GM12878 (cell line): Measurements from ENCODE around the gene AMPD2. TPM values are rescaled to one million over a fixed set of nuclear protein-coding genes. Genes with fewer than 3 reads are reported as not detected.

Experiments
- ATAC-seq: fragments of 200-7000 bp; cut with Tn5 transposase; 3 replicates; pipeline ENCODE4 v1.9.1; 2020; ENCODE audit warnings: mild to moderate bottlenecking, moderate library complexity
- BruUV-seq: library from RNA; stranded (reverse); fragments of 400-500 nt; replicated peaks from 2 replicates; lab custom pipeline; 2021; lab: Mats Ljungman, UMichigan
- CTCF ChIA-PET: fragments of 300-600 bp; sonication (Branson Sonifier 250); formaldehyde crosslinking; extraction: SDS; loops from one replicate; lab custom pipeline; 2021; ENCODE audit warnings: inconsistent platforms; lab: Yijun Ruan, JAX
- POLR2A ChIA-PET: fragments of 350-600 bp; formaldehyde crosslinking; extraction: SDS; loops from one replicate; lab custom pipeline; 2021; ENCODE audit warnings: inconsistent platforms; lab: Charles Lee
- RAD21 ChIA-PET: fragments of 300-600 bp; sonication (Branson Sonifier 250); formaldehyde crosslinking; loops from one replicate; lab custom pipeline; 2023; ENCODE audit warnings: antibody characterized with exemption; ENCODE audit not compliant: unreplicated experiment; lab: Charles Lee
- SMC1A ChIA-PET: fragments of 300-600 bp; sonication (Branson Sonifier 250); formaldehyde crosslinking; loops from one replicate; lab custom pipeline; 2023; ENCODE audit not compliant: unreplicated experiment, uncharacterized antibody; lab: Charles Lee
- DNase-seq: peaks from one replicate; pipeline ENCODE4 v3.0.0-alpha.2; 2011; ENCODE audit warnings: low read depth, low spot score
- FAIRE-seq: peaks from 3 replicates; lab custom pipeline; 2011; peaks lifted over from hg19 to GRCh38; lab: Jason Lieb, UNC
- H2AFZ ChIP-seq: 2 replicates; pipeline ENCODE4 v1.6.0; 2011; ENCODE audit warnings: low read depth, low read length, control low read depth; ENCODE audit not compliant: control insufficient read depth
- H3K27ac ChIP-seq: 2 replicates; pipeline ENCODE4 v1.5.1; 2011; ENCODE audit warnings: control low read depth; ENCODE audit not compliant: control insufficient read depth, insufficient read depth
- H3K27me3 ChIP-seq, 2 experiments: replicated peaks in 1 of 2; 2 replicates each; pipeline versions ENCODE4 v1.6.0 to v1.6.1; 2011; ENCODE audit warnings: low read length in 1 of 2; ENCODE audit not compliant: control insufficient read depth in 2 of 2, insufficient read depth in 2 of 2
- H3K36me3 ChIP-seq, 2 experiments: 2 replicates each; pipeline ENCODE4 v1.5.1; 2011; ENCODE audit warnings: low read length in 1 of 2; ENCODE audit not compliant: control insufficient read depth in 2 of 2, insufficient read depth in 2 of 2
- H3K4me1 ChIP-seq: 2 replicates; pipeline ENCODE4 v1.6.1; 2011; ENCODE audit warnings: mild to moderate bottlenecking, low read length, moderate library complexity, mixed read lengths; ENCODE audit not compliant: control insufficient read depth, insufficient read depth
- H3K4me2 ChIP-seq: 2 replicates; pipeline ENCODE4 v1.6.0; 2011; ENCODE audit warnings: control low read depth; ENCODE audit not compliant: control insufficient read depth, insufficient read depth
- H3K4me3 ChIP-seq: fragments of 200-600 bp; sonication (generic); 2 replicates; pipeline ENCODE4 v1.5.1; 2016
- H3K79me2 ChIP-seq: 2 replicates; pipeline ENCODE4 v1.6.0; 2011; ENCODE audit warnings: low read length; ENCODE audit not compliant: control insufficient read depth, insufficient read depth
- H3K9ac ChIP-seq: 2 replicates; pipeline ENCODE4 v1.8.0; 2011; ENCODE audit warnings: low read length, control low read depth, mixed read lengths; ENCODE audit not compliant: control insufficient read depth, insufficient read depth
- H3K9me3 ChIP-seq: replicated peaks from 3 replicates; pipeline ENCODE4 v1.5.1; 2011; ENCODE audit warnings: mild to moderate bottlenecking, low read length; ENCODE audit not compliant: control insufficient read depth, insufficient read depth
- H4K20me1 ChIP-seq: 2 replicates; pipeline ENCODE4 v1.6.0; 2011; ENCODE audit not compliant: control insufficient read depth, insufficient read depth
- BHLHE40 ChIP-seq, 2 experiments: fragments of 450-650 bp in 1 of 2; IDR thresholded peaks; 2 replicates each; pipeline ENCODE4 v1.6.1; 2011 to 2017; ENCODE audit warnings: low read depth in 2 of 2, borderline replicate concordance in 1 of 2, improper control_type of control experiment in 1 of 2, low read length in 1 of 2, mild to moderate bottlenecking in 1 of 2
- CBFB ChIP-seq: IDR thresholded peaks from 2 replicates; pipeline ENCODE4 v1.6.1; 2016; ENCODE audit warnings: antibody characterized with exemption, low read depth
- FOXM1 ChIP-seq: IDR thresholded peaks from 2 replicates; pipeline ENCODE4 v1.6.1; 2012; ENCODE audit warnings: low read depth, mild to moderate bottlenecking, inconsistent platforms, low read length, moderate library complexity
- IRF4 ChIP-seq: IDR thresholded peaks from 2 replicates; pipeline ENCODE4 v1.6.1; 2011; ENCODE audit warnings: low read depth, low read length
- NR2C2 ChIP-seq: IDR thresholded peaks from 2 replicates; pipeline ENCODE4 v1.6.1; 2011; ENCODE audit warnings: borderline replicate concordance, low read depth; ENCODE audit not compliant: control insufficient read depth, insufficient read length
- PRDM15 ChIP-seq: fragments of 450-650 bp; formaldehyde crosslinking; IDR thresholded peaks from 2 replicates; pipeline ENCODE4 v1.4.0; 2020; ENCODE audit warnings: mild to moderate bottlenecking, moderate library complexity
- RAD51 ChIP-seq: fragments of 450-650 bp; IDR thresholded peaks from 2 replicates; pipeline ENCODE4 v1.6.1; 2016; ENCODE audit warnings: moderate library complexity, mild to moderate bottlenecking, inconsistent platforms
- RELB ChIP-seq: fragments of 450-650 bp; IDR thresholded peaks from 2 replicates; pipeline ENCODE4 v1.6.1; 2017; ENCODE audit warnings: low read depth, mild to moderate bottlenecking, moderate library complexity
- SPI1 ChIP-seq: IDR thresholded peaks from 2 replicates; pipeline ENCODE4 v1.6.1; 2011; ENCODE audit warnings: low read depth, mild to moderate bottlenecking, low read length, moderate library complexity, borderline replicate concordance; ENCODE audit not compliant: insufficient read depth
- SREBF2 ChIP-seq: IDR thresholded peaks from 2 replicates; pipeline ENCODE4 v1.6.1; 2012; ENCODE audit warnings: mild to moderate bottlenecking, low read length
- STAT3 ChIP-seq: IDR thresholded peaks from 2 replicates; pipeline ENCODE4 v1.6.1; 2011; ENCODE audit warnings: low read depth, low read length, improper control_type of control experiment
- TARDBP ChIP-seq: IDR thresholded peaks from 2 replicates; pipeline ENCODE4 v1.6.1; 2016; ENCODE audit warnings: borderline replicate concordance
- ZBED1 ChIP-seq: IDR thresholded peaks from 2 replicates; pipeline ENCODE4 v1.6.1; 2016; ENCODE audit warnings: borderline replicate concordance
- WGBS: methylation state at CpG from one replicate; pipeline ENCODE4 v1.1.6; 2016; ENCODE audit warnings: low lambda C conversion rate; ENCODE audit not compliant: insufficient replicate concordance, insufficient coverage; ENCODE audit errors: missing lambda C conversion rate; 5-methylcytosine and 5-hydroxymethylcytosine counted together
- in situ Hi-C: fragments of 300-500 bp; cut with MboI; formaldehyde crosslinking; loops from 9 replicates; pipeline ENCODE4 v1.14.3; 2018; ENCODE audit warnings: mixed read lengths
- intact Hi-C: fragments of 100-400 bp; cut with micrococcal nuclease; formaldehyde crosslinking; loops from one replicate; pipeline ENCODE4 v1.14.2; 2022; ENCODE audit not compliant: unreplicated experiment
- polyA plus RNA-seq, 11 experiments: library from polyadenylated mRNA; depleted of rRNA in 4 of 11; unstranded in 6 of 11; stranded (reverse) in 5 of 11; fragments of >200 nt; fragmentation: Nextera tagmentation in 4 of 11; fragmentation: Illumina TruSeq in 1 of 11; extraction: Ambion mirVana in 4 of 11; extraction: Trizol in 1 of 11; gene quantifications; 1 replicate in 1 of 11; 2 replicates in 10 of 11; pipeline versions ENCODE4 v1.2.1 to v1.2.3, GENCODE V29; 2011 to 2016; ENCODE audit warnings: inconsistent platforms in 2 of 11, missing spikeins in 2 of 11, low read depth in 1 of 11
- total RNA-seq, 4 experiments: library from RNA; depleted of rRNA in 3 of 4; stranded (reverse); fragments of >200 nt in 3 of 4; fragmentation: Illumina TruSeq in 1 of 4; extraction: Trizol in 1 of 4; gene quantifications; 2 replicates each; pipeline versions ENCODE4 v1.2.1 to v1.2.3, GENCODE V29; 2013 to 2021

AMPD2 gene
- total and polyA plus RNA-seq, 10 of the 15 experiments (the other 5 are each of a cell fraction or from before 2014, with no cell fraction given) = 2.0 to 75.9 (median 31.3) TPM

GRCh38 chr1:109584766-109585165 is 34.9 kb upstream of the AMPD2 start:
- DNase-seq (no peak), FAIRE-seq (no peak), ATAC-seq (no peak)
- in situ Hi-C loops (no loop called here), intact Hi-C loops (no loop called here)
- peaks cover 3 to 20% of the 10 kb centered on the region in 2 experiments for H3K36me3 ChIP-seq
- SMC1A ChIA-PET = no interaction called here
- H3K4me2 ChIP-seq = no peak overlapping the region
- WGBS = 86% methylated on average over 1 of the region's 1 CpG
- TF ChIP-seq IRF4 (no peak), RELB (no peak), ZBED1 (no peak), TARDBP (no peak), SPI1 (no peak)
- H3K4me1 ChIP-seq = no peaks in the 10 kb centered on the region
- H3K27me3 ChIP-seq = no peaks in the 10 kb centered on the region
- RAD21 ChIA-PET = no interaction called here
- H2AFZ ChIP-seq = no peak overlapping the region
- POLR2A ChIA-PET = no interaction called here
- H3K4me3 ChIP-seq = no peak overlapping the region
- H3K9me3 ChIP-seq = no peaks in the 10 kb centered on the region
- H3K79me2 ChIP-seq = no peaks in the 10 kb centered on the region
- no peak overlapping the region for H3K9ac ChIP-seq
- BruUV-seq = TSS peak; percentile 8
- no peak overlapping the region for H3K27ac ChIP-seq
- CTCF ChIA-PET = no interaction called here
- H4K20me1 ChIP-seq = no peaks in the 10 kb centered on the region

- no peaks in the 10 kb centered on the region for H3K79me2 ChIP-seq
- H3K9ac ChIP-seq = no peak overlapping the region
- ChIA-PET RAD21 (no interaction called here), POLR2A (interaction anchor here (0.8 kb wide), 1 partner anchor 471 kb away, joined by 3 read pairs; no protein-coding TSS in a partner anchor), CTCF (interaction anchor here (0.7 kb wide), 1 partner anchor 531 kb away, joined by 3 read pairs; no protein-coding TSS in a partner anchor), SMC1A (no interaction called here)
- H4K20me1 ChIP-seq = no peaks in the 10 kb centered on the region
- no peaks in the 10 kb centered on the region for H3K4me1 ChIP-seq
- no peak for ATAC-seq
- no peaks in the 10 kb centered on the region for H3K27me3 ChIP-seq
- no peak overlapping the region for H2AFZ ChIP-seq
- H3K36me3 ChIP-seq = peaks cover 3 to 14% of the 10 kb centered on the region in 2 experiments
- H3K4me3 ChIP-seq = no peak overlapping the region
- in situ Hi-C loops (no loop called here), intact Hi-C loops (no loop called here)
- H3K4me2 ChIP-seq = no peak overlapping the region
- DNase-seq = no peak
- no TSS peak for BruUV-seq
- no peak overlapping the region for H3K27ac ChIP-seq
- FAIRE-seq = no peak
- H3K9me3 ChIP-seq = no peaks in the 10 kb centered on the region
- 98% methylated on average over 3 of the region's 3 CpGs for WGBS
- TF ChIP-seq BHLHE40 (IDR thresholded peaks at IDR 0.05; ENCODE audit: borderline replicate concordance in 1 of 2, low read depth in 2 of 2, low read length in 1 of 2) (no peak), SREBF2 (no peak), FOXM1 (no peak), RAD51 (no peak), NR2C2 (no peak), PRDM15 (CRISPR knock-in tag) (no peak), CBFB (no peak), STAT3 (no peak)
Observed at GRCh38 chr1:109586055-109586454, 33.6 kb upstream of the AMPD2 start.
